HG03575 (cell line): Measurements from ENCODE around the gene PIP5K1B.
A peak's percentile ranks its signal among the peaks of the same experiment; 100 is the strongest.

Experiments used
- ATAC-seq: cut with Tn5 transposase; IDR thresholded peaks from one replicate; pipeline ENCODE4 v1.9.1; 2021; ENCODE audit not compliant: unreplicated experiment, insufficient number of reproducible peaks, low FRiP score; ENCODE audit errors: extremely low read depth

Gene PIP5K1B

GRCh38 chr9:68957479-68957878, 252.4 kb downstream of the PIP5K1B start:
- ATAC-seq: no peak

- no peak for ATAC-seq
These were observed 256.5 kb downstream of the PIP5K1B start for GRCh38 chr9:68961587-68961986.

- ATAC-seq: no peak
These were observed 258.4 kb downstream of the PIP5K1B start for GRCh38 chr9:68963416-68963815.

- no peak for ATAC-seq
These were observed 259.1 kb downstream of the PIP5K1B start for GRCh38 chr9:68964102-68964541.

- ATAC-seq: no peak
These were observed 259.7 kb downstream of the PIP5K1B start for GRCh38 chr9:68964765-68965164.

- peak; percentile 54 for ATAC-seq
These were observed 261.5 kb downstream of the PIP5K1B start for GRCh38 chr9:68966496-68966944.

- ATAC-seq: no peak
These were observed 262.8 kb downstream of the PIP5K1B start for GRCh38 chr9:68967800-68968199.

GRCh38 chr9:68969538-68969937, 264.5 kb downstream of the PIP5K1B start:
- no peak for ATAC-seq

- ATAC-seq: no peak
These were observed 265.1 kb downstream of the PIP5K1B start for GRCh38 chr9:68970151-68970550.

GRCh38 chr9:68973619-68974018, 268.6 kb downstream of the PIP5K1B start:
- no peak for ATAC-seq

- peak; percentile 81 for ATAC-seq
These were observed 269.4 kb downstream of the PIP5K1B start for GRCh38 chr9:68974431-68974830.

- ATAC-seq: no peak
These were observed 269.9 kb downstream of the PIP5K1B start for GRCh38 chr9:68974901-68975300.

- no peak for ATAC-seq
These were observed 270.5 kb downstream of the PIP5K1B start for GRCh38 chr9:68975365-68976043.

GRCh38 chr9:68978066-68978465, 273.0 kb downstream of the PIP5K1B start:
- ATAC-seq: no peak

- no peak for ATAC-seq
These were observed 273.5 kb downstream of the PIP5K1B start for GRCh38 chr9:68978501-68978900.

- ATAC-seq: no peak
These were observed 274.7 kb downstream of the PIP5K1B start for GRCh38 chr9:68979538-68980314.

- ATAC-seq: no peak
These were observed 275.4 kb downstream of the PIP5K1B start for GRCh38 chr9:68980341-68980914.

GRCh38 chr9:68981789-68982188, 276.7 kb downstream of the PIP5K1B start:
- no peak for ATAC-seq

- no peak for ATAC-seq
These were observed 278.0 kb downstream of the PIP5K1B start for GRCh38 chr9:68983008-68983411.
